Measurements from ENCODE around the gene RFC1. TPM values are rescaled to one million over a fixed set of nuclear protein-coding genes. Genes with fewer than 3 reads are reported as not detected.

RFC1 gene
- total and polyA plus RNA-seq, 2 donors (not counting 3 experiments of a cell fraction or from before 2014, with no cell fraction given): 12.9 to 57.1 TPM

- H4K20me1 ChIP-seq (replicated peaks; ENCODE audit: control insufficient read depth, extremely low read depth, insufficient read depth, low read length): no peaks in the 10 kb centered on the region
- DNase-seq (ENCODE audit: low read depth, low spot score): no peak
- H3K4me2 ChIP-seq (ENCODE audit: insufficient read depth, low read length): no peak overlapping the region
- ChIA-PET CTCF (no interaction called here), POLR2A (no interaction called here)
- BruUV-seq (replicated peaks): no TSS peak
- no peak for FAIRE-seq
- dilution Hi-C loops (cut with MboI; ENCODE audit: extremely low pct_ligation_motif_present, low sequenced_read_pairs): no loop called here
- no peak for TF ChIP-seq MYC (IDR thresholded peaks at IDR 0.05; ENCODE audit: low read depth, low read length)
- TF ChIP-seq, protein P1, sequence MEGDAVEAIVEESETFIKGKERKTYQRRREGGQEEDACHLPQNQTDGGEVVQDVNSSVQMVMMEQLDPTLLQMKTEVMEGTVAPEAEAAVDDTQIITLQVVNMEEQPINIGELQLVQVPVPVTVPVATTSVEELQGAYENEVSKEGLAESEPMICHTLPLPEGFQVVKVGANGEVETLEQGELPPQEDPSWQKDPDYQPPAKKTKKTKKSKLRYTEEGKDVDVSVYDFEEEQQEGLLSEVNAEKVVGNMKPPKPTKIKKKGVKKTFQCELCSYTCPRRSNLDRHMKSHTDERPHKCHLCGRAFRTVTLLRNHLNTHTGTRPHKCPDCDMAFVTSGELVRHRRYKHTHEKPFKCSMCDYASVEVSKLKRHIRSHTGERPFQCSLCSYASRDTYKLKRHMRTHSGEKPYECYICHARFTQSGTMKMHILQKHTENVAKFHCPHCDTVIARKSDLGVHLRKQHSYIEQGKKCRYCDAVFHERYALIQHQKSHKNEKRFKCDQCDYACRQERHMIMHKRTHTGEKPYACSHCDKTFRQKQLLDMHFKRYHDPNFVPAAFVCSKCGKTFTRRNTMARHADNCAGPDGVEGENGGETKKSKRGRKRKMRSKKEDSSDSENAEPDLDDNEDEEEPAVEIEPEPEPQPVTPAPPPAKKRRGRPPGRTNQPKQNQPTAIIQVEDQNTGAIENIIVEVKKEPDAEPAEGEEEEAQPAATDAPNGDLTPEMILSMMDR (IDR thresholded peaks at IDR 0.05; ENCODE audit: extremely low read depth in 1 of 2, insufficient read depth in 1 of 2, low read depth in 1 of 2, low read length in 2 of 2): no peak
- TF ChIP-seq EZH2 (IDR thresholded peaks at IDR 0.05; ENCODE audit: borderline replicate concordance, low read depth, low read length, severe bottlenecking): no peak
- TF ChIP-seq POLR2A (IDR thresholded peaks at IDR 0.05; ENCODE audit: low read depth, low read length): no peak
- no peak for TF ChIP-seq POLR2AphosphoS5 (IDR thresholded peaks at IDR 0.05; ENCODE audit: insufficient read depth, low read depth, low read length)
- no peak for TF ChIP-seq JUN (IDR thresholded peaks at IDR 0.05; ENCODE audit: borderline replicate concordance, insufficient read depth, insufficient read length, low read depth)
- TF ChIP-seq MAX (IDR thresholded peaks at IDR 0.05; ENCODE audit: insufficient read depth, insufficient read length): no peak
- TF ChIP-seq FOS (IDR thresholded peaks at IDR 0.05; ENCODE audit: borderline replicate concordance, insufficient read depth, low read length): no peak
- TF ChIP-seq GATA2 (IDR thresholded peaks at IDR 0.05; ENCODE audit: insufficient read depth, insufficient read length, low read depth, low read length): no peak
- intact Hi-C loops (cut with micrococcal nuclease): no loop called here
- no peaks in the 10 kb centered on the region for H3K9me3 ChIP-seq (replicated peaks; ENCODE audit: control insufficient read depth, insufficient read depth, low read length)
- H3K27me3 ChIP-seq (ENCODE audit: control insufficient read depth in 2 of 2, insufficient read depth in 2 of 2, low read length in 2 of 2): no peaks in the 10 kb centered on the region
- H3K79me2 ChIP-seq (ENCODE audit: control insufficient read depth, insufficient read depth, low read length): peaks cover 55% of the 10 kb centered on the region
- H3K4me1 ChIP-seq (ENCODE audit: control insufficient read depth, extremely low read depth, insufficient read depth, low read length): peaks cover 9% of the 10 kb centered on the region
- H3K9me1 ChIP-seq (replicated peaks; ENCODE audit: control insufficient read depth, extremely low read depth, insufficient read depth, low read length): no peaks in the 10 kb centered on the region
- no peaks in the 10 kb centered on the region for H3K36me3 ChIP-seq (ENCODE audit: control insufficient read depth in 2 of 2, extremely low read depth in 1 of 2, insufficient read depth in 2 of 2, low read length in 2 of 2)
- H3K4me3 ChIP-seq (replicated peaks in 1 of 3; ENCODE audit: insufficient read depth in 1 of 3, low read depth in 1 of 3, low read length in 3 of 3): no peak overlapping the region
- no peak overlapping the region for H3K9ac ChIP-seq (replicated peaks; ENCODE audit: extremely low read depth, insufficient read depth, low read length)
- H2AFZ ChIP-seq (ENCODE audit: low read depth, low read length): no peak overlapping the region
- no peak overlapping the region for H3K27ac ChIP-seq (ENCODE audit: insufficient read depth, low read depth, low read length)
Measured at GRCh38 chr4:39349326-39349725, 16.8 kb downstream of the RFC1 start.

Data from endothelial cell of umbilical vein (primary cell).